Endothelial cell of umbilical vein (primary cell): ENCODE data around the gene NDFIP1. TPM values are rescaled to one million over a fixed set of nuclear protein-coding genes. Genes with fewer than 3 reads are reported as not detected.

Experiments
- BruUV-seq: library from RNA; stranded (reverse); fragments of 400-500 nt; replicated peaks from 2 replicates; lab custom pipeline; 2021; lab: Mats Ljungman, UMichigan
- CTCF ChIA-PET: fragments of 300-600, 350-600 bp; sonication (Branson Sonifier 250); formaldehyde crosslinking; loops from one replicate; lab custom pipeline; 2021; ENCODE audit warnings: antibody characterized with exemption, inconsistent platforms; lab: Charles Lee
- POLR2A ChIA-PET: fragments of 300-600, 350-600 bp; sonication (Branson Sonifier 250); formaldehyde crosslinking; loops from one replicate; lab custom pipeline; 2021; ENCODE audit warnings: antibody characterized with exemption, inconsistent platforms; lab: Charles Lee
- DNase-seq: peaks from one replicate; pipeline ENCODE4 v3.0.0-alpha.2; 2011; ENCODE audit warnings: low read depth, low spot score
- FAIRE-seq: peaks from 2 replicates; lab custom pipeline; 2011; peaks lifted over from hg19 to GRCh38; lab: Jason Lieb, UNC
- H2AFZ ChIP-seq: 2 replicates; pipeline ENCODE4 v1.6.0; 2012; ENCODE audit warnings: low read depth, low read length, control low read depth, inconsistent platforms
- H3K27ac ChIP-seq: 2 replicates; pipeline ENCODE4 v1.5.1; 2011; ENCODE audit warnings: low read depth, mild to moderate bottlenecking, control low read depth, low read length, moderate library complexity; ENCODE audit not compliant: insufficient read depth
- H3K27me3 ChIP-seq, 2 experiments: 2 replicates each; pipeline versions ENCODE4 v1.6.0 to v1.6.1; 2011; ENCODE audit warnings: low read length in 2 of 2, mixed read lengths in 1 of 2; ENCODE audit not compliant: control insufficient read depth in 2 of 2, insufficient read depth in 2 of 2
- H3K36me3 ChIP-seq, 2 experiments: 2 replicates in 1 of 2; 3 replicates in 1 of 2; pipeline ENCODE4 v1.5.1; 2011; ENCODE audit warnings: low read length in 2 of 2, mild to moderate bottlenecking in 1 of 2, moderate library complexity in 1 of 2; ENCODE audit not compliant: control insufficient read depth in 2 of 2, insufficient read depth in 2 of 2; ENCODE audit errors: extremely low read depth in 1 of 2
- H3K4me1 ChIP-seq: 3 replicates; pipeline ENCODE4 v1.5.1; 2011; ENCODE audit warnings: mild to moderate bottlenecking, low read length; ENCODE audit not compliant: control insufficient read depth, insufficient read depth; ENCODE audit errors: extremely low read depth
- H3K4me2 ChIP-seq: 2 replicates; pipeline ENCODE4 v1.6.1; 2011; ENCODE audit warnings: low read length, control low read depth, mixed read lengths; ENCODE audit not compliant: insufficient read depth
- H3K4me3 ChIP-seq, 3 experiments: fragments of 200-600 bp in 1 of 3; sonication (generic), shearing (Covaris generic) in 1 of 3; replicated peaks in 1 of 3; 2 replicates each; pipeline ENCODE4 v1.5.1; 2011 to 2016; ENCODE audit warnings: control low read depth in 3 of 3, low read length in 3 of 3, mild to moderate bottlenecking in 2 of 3, inconsistent platforms in 1 of 3, low read depth in 1 of 3, moderate library complexity in 1 of 3; ENCODE audit not compliant: insufficient read depth in 1 of 3
- H3K79me2 ChIP-seq: 2 replicates; pipeline ENCODE4 v1.6.0; 2012; ENCODE audit warnings: low read length, inconsistent platforms; ENCODE audit not compliant: control insufficient read depth, insufficient read depth
- H3K9ac ChIP-seq: replicated peaks from 2 replicates; pipeline ENCODE3; 2011; ENCODE audit warnings: low read length, control low read depth; ENCODE audit not compliant: insufficient read depth; ENCODE audit errors: extremely low read depth
- H3K9me1 ChIP-seq: replicated peaks from 3 replicates; pipeline ENCODE4 v1.6.0; 2011; ENCODE audit warnings: mild to moderate bottlenecking, low read length; ENCODE audit not compliant: control insufficient read depth, insufficient read depth; ENCODE audit errors: extremely low read depth
- H3K9me3 ChIP-seq: replicated peaks from 2 replicates; pipeline ENCODE4 v1.5.1; 2012; ENCODE audit warnings: low read length, inconsistent platforms; ENCODE audit not compliant: control insufficient read depth, insufficient read depth
- H4K20me1 ChIP-seq: replicated peaks from 2 replicates; pipeline ENCODE3; 2011; ENCODE audit warnings: mild to moderate bottlenecking, low read length; ENCODE audit not compliant: control insufficient read depth, insufficient read depth; ENCODE audit errors: extremely low read depth
- CTCF ChIP-seq, 2 donors: IDR thresholded peaks; 1 replicate in 1 of 2; 2 replicates in 1 of 2; pipeline ENCODE4 v1.5.1; 2011; ENCODE audit warnings: low read length in 2 of 2, mild to moderate bottlenecking in 2 of 2, moderate library complexity in 2 of 2, control low read depth in 1 of 2, inconsistent platforms in 1 of 2, low read depth in 1 of 2; ENCODE audit not compliant: insufficient read depth in 1 of 2; ENCODE audit errors: extremely low read depth in 1 of 2
- EZH2 ChIP-seq: IDR thresholded peaks from 2 replicates; pipeline ENCODE4 v1.6.1; 2012; ENCODE audit warnings: borderline replicate concordance, low read depth, mild to moderate bottlenecking, moderate library complexity, low read length, inconsistent platforms; ENCODE audit not compliant: severe bottlenecking
- FOS ChIP-seq: IDR thresholded peaks from 2 replicates; pipeline ENCODE4 v1.6.1; 2011; ENCODE audit warnings: mild to moderate bottlenecking, low read length, moderate library complexity, borderline replicate concordance; ENCODE audit not compliant: insufficient read depth
- GATA2 ChIP-seq: IDR thresholded peaks from 2 replicates; pipeline ENCODE4 v1.7.0; 2011; ENCODE audit warnings: low read depth, mild to moderate bottlenecking, moderate library complexity, mixed read lengths, low read length; ENCODE audit not compliant: insufficient read length, insufficient read depth
- JUN ChIP-seq: IDR thresholded peaks from 2 replicates; pipeline ENCODE4 v1.6.1; 2011; ENCODE audit warnings: borderline replicate concordance, low read depth; ENCODE audit not compliant: insufficient read length, insufficient read depth
- MAX ChIP-seq: IDR thresholded peaks from 2 replicates; pipeline ENCODE4 v1.6.1; 2011; ENCODE audit not compliant: insufficient read depth, insufficient read length
- MYC ChIP-seq: IDR thresholded peaks from one replicate; pipeline ENCODE4 v1.6.1; 2011; ENCODE audit warnings: mild to moderate bottlenecking, low read depth, low read length
- POLR2A ChIP-seq: IDR thresholded peaks from 2 replicates; pipeline ENCODE4 v1.6.1; 2012; ENCODE audit warnings: low read depth, mild to moderate bottlenecking, control low read depth, low read length
- POLR2AphosphoS5 ChIP-seq: IDR thresholded peaks from 2 replicates; pipeline ENCODE4 v1.6.1; 2012; ENCODE audit warnings: low read depth, mild to moderate bottlenecking, control low read depth, low read length, moderate library complexity; ENCODE audit not compliant: insufficient read depth
- dilution Hi-C: fragments of 300-500 bp; cut with MboI; formaldehyde crosslinking; loops from one replicate; pipeline ENCODE4 v1.15.0; 2019; ENCODE audit warnings: low sequenced_read_pairs; ENCODE audit not compliant: extremely low pct_ligation_motif_present
- intact Hi-C: fragments of 100-400 bp; cut with micrococcal nuclease; formaldehyde crosslinking; loops from one replicate; pipeline ENCODE4 v1.10.0; 2022
- polyA plus RNA-seq, 4 experiments: library from polyadenylated mRNA; depleted of rRNA in 3 of 4; stranded (reverse) in 3 of 4; unstranded in 1 of 4; fragments of >200 nt; gene quantifications; 2 replicates each; pipeline versions ENCODE4 v1.2.1 to v1.2.3, GENCODE V29; 2011 to 2012; ENCODE audit warnings: missing spikeins in 1 of 4
- total RNA-seq: library from RNA; stranded (reverse); gene quantifications from 2 replicates; pipeline ENCODE4 v1.2.3, GENCODE V29; 2021

NDFIP1 gene
- total and polyA plus RNA-seq, 2 donors (not counting 3 experiments of a cell fraction or from before 2014, with no cell fraction given), result 12.3 to 42.6 TPM

- dilution Hi-C loops (no loop called here), intact Hi-C loops (no loop called here)
- no peaks in the 10 kb centered on the region for H3K4me1 ChIP-seq
Measured at GRCh38 chr5:142179776-142180387, 71.3 kb downstream of the NDFIP1 start.

More at GRCh38 chr5:142179776-142180387, 71.3 kb downstream of the NDFIP1 start:
- no peaks in the 10 kb centered on the region for H4K20me1 ChIP-seq
- no peak overlapping the region for H3K27ac ChIP-seq
- BruUV-seq, result no TSS peak
- H3K79me2 ChIP-seq, result no peaks in the 10 kb centered on the region
- H3K9ac ChIP-seq, result no peak overlapping the region
- no peaks in the 10 kb centered on the region for H3K36me3 ChIP-seq
- H3K9me1 ChIP-seq, result no peaks in the 10 kb centered on the region
- TF ChIP-seq GATA2, result no peak
- TF ChIP-seq POLR2AphosphoS5, result no peak
- TF ChIP-seq MAX, result no peak
- no peak for TF ChIP-seq EZH2
- TF ChIP-seq MYC, result no peak
- no peak for TF ChIP-seq FOS
- TF ChIP-seq POLR2A, result no peak
- TF ChIP-seq CTCF (IDR thresholded peaks at IDR 0.05; ENCODE audit: extremely low read depth in 1 of 2, insufficient read depth in 1 of 2, low read depth in 1 of 2, low read length in 2 of 2), result no peak
- TF ChIP-seq JUN, result no peak
- FAIRE-seq, result no peak
- no peak overlapping the region for H3K4me3 ChIP-seq
- H3K9me3 ChIP-seq, result no peaks in the 10 kb centered on the region
- no peak overlapping the region for H2AFZ ChIP-seq
- no peaks in the 10 kb centered on the region for H3K27me3 ChIP-seq
- DNase-seq, result no peak
- no peak overlapping the region for H3K4me2 ChIP-seq
- CTCF ChIA-PET, result no interaction called here
- POLR2A ChIA-PET, result no interaction called here
